Measurements from ENCODE around the gene PACRG.

DNA sequence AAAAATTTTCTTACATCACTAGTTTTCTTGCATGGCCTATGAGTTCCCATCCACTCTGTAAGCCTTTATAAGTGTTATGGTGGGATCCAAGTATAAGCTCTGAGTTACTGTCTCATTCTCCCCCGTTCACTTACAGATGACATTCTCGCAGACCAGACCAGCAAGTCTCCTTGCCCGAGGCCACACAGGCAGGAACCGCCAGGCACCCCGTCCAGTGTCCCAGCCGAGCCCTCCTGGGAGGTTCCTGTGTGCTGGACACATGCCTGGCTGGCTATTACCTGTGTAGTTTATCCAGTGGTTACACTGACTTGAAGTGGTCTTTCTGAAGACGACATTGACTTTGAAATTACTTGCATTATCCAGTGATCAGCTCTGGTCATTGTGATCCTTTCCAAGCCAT, 451.9 kb downstream of the PACRG start:
- TF ChIP-seq, protein P1, sequence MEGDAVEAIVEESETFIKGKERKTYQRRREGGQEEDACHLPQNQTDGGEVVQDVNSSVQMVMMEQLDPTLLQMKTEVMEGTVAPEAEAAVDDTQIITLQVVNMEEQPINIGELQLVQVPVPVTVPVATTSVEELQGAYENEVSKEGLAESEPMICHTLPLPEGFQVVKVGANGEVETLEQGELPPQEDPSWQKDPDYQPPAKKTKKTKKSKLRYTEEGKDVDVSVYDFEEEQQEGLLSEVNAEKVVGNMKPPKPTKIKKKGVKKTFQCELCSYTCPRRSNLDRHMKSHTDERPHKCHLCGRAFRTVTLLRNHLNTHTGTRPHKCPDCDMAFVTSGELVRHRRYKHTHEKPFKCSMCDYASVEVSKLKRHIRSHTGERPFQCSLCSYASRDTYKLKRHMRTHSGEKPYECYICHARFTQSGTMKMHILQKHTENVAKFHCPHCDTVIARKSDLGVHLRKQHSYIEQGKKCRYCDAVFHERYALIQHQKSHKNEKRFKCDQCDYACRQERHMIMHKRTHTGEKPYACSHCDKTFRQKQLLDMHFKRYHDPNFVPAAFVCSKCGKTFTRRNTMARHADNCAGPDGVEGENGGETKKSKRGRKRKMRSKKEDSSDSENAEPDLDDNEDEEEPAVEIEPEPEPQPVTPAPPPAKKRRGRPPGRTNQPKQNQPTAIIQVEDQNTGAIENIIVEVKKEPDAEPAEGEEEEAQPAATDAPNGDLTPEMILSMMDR (IDR thresholded peaks at IDR 0.05), result no peak
- no peak for TF ChIP-seq POLR2AphosphoS5 (IDR thresholded peaks at IDR 0.05; ENCODE audit: low read depth, low read length)
